ENCODE measurements around the gene GUCY1B1.
A peak's percentile ranks its signal among the peaks of the same experiment; 100 is the strongest.

Gene GUCY1B1

DNA sequence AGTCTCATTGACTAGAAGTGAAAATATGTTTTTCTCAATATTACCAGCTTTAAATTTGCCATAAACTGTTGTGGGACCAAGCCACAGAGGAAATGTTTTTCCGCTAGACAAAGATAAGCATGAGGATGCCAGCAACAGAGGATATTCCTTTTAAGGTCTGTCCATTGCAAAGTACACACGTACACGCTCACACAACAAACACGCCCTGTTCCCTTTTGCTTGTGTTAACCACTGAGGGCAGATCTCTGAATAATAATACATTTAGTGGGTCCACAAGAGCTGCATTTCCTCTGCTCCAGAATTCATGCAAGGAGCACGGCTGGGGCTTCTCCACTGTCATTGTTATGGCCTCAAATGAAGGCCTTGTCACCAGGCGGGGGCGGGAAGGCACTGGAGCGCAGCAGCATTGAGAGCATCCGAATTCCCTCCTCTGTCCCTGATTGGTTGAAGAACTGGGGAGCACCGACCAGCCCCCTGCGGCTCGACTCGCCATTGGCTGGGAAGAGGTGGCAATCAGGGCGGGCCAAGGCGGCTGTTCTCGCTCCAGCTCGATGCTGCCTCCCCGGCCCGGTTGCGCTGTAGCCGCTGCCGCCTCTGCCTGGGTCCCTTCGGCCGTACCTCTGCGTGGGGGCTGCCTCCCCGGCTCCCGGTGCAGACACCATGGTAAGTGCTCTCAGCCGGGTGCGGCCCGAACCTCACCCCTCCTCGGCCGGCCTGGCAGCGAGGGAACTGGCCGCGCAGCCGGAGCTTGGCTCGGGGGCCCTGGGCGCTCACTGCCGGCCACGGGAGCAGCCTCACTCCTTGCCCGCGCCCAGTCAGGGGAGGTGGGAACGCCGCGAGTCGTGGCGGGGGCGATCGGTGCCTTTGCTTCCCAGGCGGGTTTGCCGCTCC is at the start of gene GUCY1B1:
TSS of gene GUCY1B1 (plus strand) at position 541 of the 891 bp plus-strand sequence. CDS start at position 661, 120 bp downstream.
- peak; percentile 99 for DNase-seq

DNA sequence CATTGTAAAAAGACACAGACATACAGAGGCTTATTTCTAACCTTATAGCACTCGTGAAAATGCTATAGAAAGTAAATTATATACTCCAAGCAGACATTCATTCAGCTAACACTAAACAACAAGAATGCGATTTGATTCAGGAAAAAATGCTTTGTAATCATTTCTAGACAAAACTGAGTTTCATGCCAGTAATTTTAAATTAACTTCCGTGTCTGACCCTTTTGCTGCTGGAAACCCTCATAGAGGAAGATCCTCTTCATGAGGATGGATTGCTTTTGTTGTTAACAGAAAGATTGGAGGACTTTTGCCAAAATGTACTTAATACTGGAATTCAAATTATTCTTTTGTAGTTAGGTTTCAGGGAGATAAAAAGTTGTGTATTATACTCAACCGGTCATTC is 48.9 kb upstream of the GUCY1B1 start:
- no peak for DNase-seq

DNA sequence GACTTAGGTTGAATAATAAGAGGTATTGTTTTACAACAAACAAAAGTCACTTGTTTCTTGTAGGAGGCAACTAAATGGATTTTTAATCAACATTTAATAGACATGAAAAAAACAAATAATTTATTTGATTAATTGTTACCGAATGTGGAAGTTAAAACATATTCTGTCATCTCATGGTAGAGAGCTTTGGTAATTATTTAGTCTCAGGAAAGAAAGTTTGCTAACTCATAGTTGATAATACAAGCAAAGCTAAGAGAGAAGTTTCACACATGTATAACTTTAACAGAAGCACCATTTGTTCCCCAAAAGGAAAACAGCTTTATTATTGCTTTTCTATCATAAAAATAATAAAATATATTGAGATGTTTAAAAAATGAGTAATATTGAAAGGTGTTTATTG is 47.3 kb upstream of the GUCY1B1 start:
- no peak for DNase-seq

DNA sequence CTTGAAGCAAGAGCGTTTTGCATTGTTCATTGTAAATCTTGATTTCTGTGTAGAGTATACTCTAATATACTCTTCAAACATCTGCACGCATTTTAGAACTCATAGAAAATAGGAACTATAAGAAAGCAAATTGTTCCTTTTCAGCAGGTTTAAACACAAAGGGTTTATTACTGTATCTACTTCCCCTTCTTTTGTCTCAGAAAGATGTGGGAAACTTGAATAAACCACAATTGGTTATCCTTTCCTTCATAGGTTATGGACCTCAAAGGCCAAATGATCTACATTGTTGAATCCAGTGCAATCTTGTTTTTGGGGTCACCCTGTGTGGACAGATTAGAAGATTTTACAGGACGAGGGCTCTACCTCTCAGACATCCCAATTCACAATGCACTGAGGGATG is 46.0 kb upstream of the GUCY1B1 start:
- peak; percentile 64 for DNase-seq

DNA sequence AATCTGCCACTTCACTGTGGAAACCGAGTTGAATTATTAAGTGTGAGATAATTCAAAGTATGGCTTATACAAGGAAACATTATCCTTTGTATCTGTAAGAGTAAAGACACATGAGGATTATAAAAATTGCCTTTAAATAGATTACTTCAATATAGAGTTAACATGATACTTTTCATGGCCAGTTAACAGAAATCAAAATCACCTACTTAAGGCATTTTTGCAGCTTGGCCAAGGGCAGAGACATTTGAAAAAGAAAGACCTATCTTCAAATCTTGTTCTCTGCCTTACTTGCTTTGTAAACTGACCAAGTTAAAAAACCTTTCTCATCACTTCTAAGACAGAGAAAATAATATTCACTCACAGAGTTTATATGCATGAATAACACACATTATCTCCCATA is 44.9 kb upstream of the GUCY1B1 start:
- DNase-seq = no peak

DNA sequence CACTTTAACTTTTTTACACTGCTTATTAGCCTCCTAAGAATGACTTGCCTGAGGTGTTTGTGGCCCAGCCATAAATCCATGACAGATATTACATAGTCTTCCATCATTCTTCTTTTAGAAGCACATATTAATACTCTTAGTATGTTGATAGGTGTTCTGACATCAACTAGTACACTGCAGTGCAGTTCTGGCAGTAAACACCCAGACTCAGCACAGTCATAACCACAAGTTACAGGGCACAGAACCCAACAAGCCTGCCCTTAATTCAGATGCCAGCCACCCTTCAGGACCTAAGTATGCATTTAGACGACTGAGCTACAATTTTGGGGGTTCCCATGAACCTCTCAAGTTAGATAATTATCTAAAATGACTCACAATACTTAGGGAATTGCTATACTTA is 36.5 kb upstream of the GUCY1B1 start:
- DNase-seq = no peak

DNA sequence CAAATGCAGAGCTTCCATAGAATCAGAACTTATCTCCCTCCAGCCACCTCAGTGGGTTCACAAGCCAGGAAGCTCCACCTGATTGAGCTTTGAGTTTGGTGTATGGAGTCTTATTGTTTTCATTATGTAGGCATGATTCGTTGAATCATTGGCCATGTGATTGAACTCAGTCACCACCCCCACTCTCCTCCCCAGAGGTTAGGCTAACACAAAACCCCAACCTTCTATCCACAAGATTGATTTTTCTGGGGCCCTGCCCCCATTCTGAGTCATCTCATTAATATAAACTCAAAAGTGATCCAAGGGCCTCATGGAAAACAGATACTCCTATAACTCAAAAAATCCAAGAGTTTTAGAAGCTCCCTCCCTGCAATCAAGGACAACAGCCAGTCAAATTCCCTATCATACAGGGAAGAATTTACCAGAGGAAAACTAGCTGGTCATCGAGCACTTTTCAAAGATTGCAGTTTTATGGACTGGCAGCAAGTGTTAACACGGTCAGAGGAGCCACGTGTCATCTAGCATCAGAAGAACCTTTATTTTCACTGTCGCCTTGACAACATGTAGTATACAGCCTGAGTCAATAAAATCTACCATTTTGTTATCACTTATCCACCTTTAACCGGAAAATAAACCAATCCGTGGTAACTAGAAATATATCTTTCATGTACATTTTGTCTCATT is 35.9 kb upstream of the GUCY1B1 start:
- no peak for DNase-seq

DNA sequence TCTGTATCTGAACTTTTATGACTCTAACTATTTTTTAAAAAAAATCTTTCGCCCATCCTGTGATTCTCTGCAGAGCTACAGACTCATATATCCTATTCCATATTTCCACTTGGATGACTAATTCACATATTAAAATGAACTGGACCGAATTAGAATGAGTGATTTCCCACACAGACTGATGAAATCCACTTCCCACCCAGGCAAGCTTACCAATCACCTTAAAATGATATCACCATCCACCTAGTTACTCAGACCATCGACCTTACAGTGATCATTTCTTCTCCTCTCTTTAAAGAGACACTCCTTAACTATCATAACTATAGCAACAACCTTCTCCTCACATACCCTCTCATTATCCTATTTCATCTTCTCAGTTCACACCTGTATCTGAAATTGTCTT is 34.1 kb upstream of the GUCY1B1 start:
- DNase-seq = no peak

DNA sequence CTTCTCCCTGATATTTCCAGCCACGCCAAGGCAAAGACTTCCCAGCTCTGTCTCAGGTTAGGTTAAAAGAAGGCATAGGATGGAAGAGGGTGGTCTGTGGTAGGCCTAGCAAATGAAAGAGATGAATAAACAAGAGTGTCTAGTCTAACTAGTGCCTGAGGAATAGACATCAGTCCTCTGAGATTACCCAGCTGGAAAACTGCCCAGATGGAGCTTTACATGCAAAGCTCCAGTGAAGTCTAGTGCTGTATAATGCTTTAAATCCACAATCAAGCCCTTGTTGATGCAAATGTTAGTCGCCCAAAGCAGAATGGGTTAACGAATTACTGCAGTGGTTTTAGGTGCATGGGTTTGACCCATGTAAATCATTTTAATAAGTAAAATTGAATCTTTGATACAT is 24.8 kb upstream of the GUCY1B1 start:
- no peak for DNase-seq

DNA sequence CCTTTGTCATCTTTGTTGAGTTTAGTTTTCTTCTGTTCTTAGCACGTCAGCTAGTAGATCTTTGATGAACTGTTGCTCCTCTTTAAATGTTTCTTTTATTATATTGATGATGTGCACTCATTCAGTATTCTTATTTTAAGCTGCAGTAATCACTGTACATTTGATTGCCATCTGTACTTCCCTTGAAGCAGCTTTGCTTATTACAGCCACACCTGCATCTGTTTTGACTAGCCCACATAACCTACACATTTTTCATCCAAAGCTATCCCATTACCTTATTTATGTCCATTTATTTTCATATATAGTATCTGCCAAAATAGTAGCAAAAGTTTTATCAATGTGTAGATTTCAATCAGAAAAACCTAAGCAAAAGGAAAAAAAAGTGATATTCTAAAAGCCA is 23.9 kb upstream of the GUCY1B1 start:
- no peak for DNase-seq

DNA sequence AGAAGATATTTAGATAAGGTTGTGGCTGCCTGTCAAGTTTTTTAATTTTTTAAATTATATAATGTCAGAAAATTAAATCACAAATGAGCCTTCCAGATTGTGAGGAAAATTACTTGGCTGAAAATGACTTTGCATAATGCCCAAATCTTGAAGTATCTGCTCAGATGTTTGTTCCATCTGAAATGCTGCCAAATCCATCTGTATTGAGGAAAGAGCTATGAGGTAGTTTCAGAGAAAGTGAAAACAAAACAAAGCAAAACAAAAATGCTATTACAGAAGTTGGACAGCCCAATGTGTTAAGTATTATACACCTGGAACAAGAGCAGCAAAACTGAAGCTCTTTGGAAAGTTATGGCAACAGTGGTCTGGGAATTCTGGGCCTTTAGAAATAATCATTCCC is 23.3 kb upstream of the GUCY1B1 start:
- peak; percentile 12 for DNase-seq

DNA sequence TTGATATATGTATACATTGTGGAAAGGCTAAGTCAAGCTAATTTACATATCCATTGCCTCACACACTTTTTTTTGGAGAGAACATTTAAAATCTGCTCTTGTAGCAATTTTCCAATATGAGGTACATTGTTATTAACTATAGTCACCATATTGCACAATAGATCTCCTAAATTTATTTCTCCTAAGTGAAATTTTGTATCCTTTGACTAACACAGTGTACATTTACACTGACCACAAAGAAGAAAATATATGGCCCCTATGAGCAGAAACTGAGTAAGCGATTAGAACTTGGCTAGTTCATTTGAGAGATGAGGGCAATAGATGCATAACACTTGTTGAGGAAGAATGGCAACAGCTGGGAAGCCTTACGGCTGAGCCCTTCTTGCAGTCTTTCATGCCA is 20.3 kb upstream of the GUCY1B1 start:
- no peak for DNase-seq

DNA sequence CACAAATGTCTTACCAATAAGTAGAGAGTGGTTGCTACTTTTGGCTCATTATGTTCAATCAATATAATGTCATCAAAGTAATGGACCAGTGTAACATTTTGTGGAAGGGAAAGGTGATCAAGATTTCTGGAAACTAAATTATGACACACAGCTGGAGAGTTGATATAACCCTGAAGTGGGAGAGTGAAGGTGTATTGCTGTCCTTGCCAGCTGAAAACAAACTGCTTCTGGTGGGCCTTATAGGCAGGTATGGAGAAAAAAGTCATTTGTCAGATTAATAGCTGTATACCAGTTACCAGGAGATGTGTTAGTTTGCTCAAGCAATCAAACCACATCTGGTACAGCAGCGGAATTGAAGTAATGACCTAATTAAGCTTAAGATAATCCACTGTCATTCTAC is 17.3 kb upstream of the GUCY1B1 start:
- DNase-seq = no peak

DNA sequence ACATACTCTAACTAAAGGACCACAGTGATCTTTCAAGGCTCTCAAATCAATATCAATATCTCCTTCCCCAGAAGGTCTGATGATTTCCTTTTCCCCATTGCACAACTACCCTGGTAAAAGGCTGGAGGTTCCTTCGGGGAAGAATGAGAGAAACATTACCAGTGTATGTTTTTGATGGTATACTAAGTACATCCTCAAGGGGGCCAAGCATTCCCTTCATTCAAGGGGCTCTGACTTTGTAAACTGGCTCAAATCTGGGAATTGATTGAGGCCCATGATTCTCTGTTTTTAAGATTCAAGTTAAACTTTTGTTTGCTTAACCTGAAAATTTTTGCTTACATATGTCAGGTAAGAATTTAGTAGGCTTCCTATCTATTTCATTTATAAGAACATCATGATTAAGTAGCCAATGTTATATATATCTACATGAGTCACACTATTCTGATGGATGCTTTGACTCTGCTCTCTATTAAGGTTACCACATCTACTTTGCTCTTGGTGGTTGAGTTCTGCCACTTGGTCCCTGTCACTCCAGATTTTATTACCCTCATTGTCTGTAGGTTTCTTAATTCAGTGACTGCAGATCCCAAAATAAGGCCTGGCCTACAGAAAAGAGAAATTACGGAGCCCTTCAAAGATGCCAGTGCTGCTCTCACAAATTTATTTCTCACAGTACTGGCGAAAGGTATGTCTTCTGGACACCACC is 16.4 kb upstream of the GUCY1B1 start:
- DNase-seq = no peak

DNA sequence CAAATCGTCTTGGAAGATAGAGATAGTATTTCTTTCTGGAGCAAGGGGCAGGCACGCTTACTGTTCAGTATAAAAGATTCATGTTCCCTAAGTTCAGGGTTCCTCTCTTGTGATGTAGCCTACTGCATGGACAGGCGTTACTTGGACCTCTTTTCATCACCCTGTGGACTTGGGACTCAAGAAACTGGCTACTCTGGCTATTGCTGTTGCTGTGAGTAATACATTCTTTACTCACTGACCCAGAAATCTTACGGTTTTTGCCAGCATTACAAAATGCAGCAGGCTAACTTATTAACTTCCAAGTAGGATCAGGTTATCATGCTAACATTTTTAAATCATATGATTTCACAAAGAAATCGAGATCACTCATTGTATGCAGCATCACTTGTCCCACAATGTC is 12.8 kb upstream of the GUCY1B1 start:
- no peak for DNase-seq

DNA sequence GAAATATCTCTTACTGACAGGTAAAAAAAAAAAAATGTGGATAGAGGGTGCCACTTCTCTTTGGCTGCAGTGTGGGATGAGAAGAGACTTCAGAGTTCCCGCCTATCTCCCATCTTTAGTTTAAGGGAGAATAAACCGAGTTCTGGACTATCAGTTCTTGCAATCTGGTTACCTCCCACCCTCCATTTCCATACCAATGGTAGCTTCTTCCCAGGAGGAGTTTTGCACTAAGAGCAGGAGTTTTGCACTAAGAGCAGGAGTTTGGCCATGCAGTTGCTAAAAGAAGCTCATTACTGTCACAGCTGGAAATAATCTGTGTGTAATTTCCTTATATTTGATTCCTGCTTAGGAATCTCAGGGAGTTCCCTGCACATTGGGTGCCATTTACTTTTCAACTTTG is 10.8 kb upstream of the GUCY1B1 start:
- no peak for DNase-seq

DNA sequence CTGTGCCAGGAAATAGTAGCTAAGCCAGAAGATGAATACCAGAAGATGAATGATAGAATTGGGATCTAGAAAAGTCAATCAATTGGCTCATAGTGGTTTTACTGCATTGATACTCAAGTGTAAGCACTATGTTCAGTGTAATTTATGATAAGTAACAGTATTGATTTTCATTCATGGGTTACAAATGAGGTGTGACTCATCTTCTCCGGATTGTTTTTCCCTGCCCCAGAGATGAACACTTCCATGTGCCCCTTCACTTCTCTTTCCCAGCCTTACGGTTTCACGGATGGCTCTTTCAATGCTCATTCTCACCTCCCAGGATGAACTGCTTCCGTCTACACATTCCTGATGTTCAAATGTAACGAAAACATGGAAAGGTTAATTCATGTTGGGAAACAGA is 9.8 kb upstream of the GUCY1B1 start:
- DNase-seq = no peak

DNA sequence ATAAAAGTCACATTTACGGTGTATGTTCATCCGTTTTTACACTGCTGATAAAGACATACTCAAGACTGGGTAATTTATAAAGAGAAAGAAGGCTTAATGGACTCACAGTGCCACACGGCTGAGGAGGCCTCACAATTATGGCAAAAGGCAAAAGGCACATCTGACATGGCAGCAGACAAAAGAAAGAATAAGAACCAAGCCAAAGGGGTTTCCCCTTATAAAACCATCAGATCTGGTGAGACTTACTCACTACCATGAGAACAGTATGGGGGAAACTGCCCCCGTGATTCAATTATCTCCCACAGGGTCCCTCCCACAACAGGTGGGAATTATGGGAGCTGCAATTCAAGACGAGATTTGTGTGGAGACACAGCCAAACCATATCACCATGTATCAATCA is 7.3 kb upstream of the GUCY1B1 start:
- DNase-seq = no peak

DNA sequence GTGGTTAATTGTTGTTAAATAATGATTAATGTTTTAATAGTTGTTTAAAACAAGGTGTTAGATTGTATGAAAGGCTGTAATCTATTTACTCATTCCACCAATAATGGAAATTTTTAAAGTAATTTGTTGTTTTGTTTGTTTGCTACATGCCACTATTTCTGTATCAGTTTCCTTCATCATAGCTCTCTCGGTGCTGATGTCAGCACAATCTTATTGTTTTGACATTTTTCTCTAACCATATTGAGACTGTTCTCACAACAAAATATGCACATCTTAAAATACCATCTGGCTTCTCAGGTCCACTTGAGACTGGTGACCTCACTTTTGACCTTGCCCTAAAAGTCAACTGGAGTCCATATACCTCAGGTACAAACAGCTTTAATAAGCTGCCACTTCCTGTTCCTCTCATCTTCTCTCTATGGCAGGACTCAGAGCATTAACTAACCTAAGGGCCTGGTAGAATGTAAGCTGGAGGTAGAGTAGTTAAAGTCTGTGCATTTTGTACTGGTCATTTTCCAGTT is 1.0 kb upstream of the GUCY1B1 start:
- DNase-seq = peak; percentile 33

DNA sequence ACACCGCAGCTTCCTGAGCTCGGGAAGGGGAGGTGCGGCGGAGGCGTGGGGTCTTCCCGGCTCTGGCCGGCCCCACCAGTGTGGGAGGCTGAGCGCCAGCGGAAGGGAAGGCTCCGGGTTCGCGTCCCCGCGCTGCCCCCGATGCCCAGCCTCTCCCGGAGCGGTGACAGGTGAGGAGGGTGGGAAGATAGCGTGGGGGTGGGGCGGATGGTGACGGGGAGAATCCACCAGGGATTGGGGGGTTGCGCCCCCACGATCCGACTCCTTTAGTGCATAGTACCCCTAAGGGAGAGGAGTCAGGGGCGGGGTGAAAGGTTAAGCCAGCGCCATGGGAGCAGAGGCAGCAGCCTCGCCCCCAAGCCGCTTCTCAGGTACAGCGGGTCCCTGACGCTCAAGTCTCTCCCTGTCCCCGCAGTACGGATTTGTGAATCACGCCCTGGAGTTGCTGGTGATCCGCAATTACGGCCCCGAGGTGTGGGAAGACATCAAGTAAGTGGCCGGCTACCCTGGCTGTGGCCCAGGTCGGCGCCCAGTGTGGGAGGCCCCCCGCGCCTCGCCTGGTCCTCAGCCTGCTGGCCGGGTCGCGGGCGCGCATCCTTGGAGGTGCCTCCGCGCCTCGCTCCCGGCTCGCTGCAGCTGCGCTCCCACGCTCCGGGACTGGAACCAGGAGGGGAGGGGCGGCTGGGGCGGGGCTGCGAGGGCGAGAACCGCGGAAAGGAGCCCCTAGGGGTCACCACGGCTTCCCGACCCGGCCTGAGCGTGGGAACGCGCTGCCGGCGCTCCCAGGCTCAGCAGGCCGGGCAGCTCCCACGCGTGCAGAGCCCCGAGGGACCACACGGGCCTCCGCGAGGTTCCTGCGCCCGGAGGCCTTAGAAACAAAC is 791 bp downstream of the GUCY1B1 start:
- DNase-seq = peak; percentile 68

DNA sequence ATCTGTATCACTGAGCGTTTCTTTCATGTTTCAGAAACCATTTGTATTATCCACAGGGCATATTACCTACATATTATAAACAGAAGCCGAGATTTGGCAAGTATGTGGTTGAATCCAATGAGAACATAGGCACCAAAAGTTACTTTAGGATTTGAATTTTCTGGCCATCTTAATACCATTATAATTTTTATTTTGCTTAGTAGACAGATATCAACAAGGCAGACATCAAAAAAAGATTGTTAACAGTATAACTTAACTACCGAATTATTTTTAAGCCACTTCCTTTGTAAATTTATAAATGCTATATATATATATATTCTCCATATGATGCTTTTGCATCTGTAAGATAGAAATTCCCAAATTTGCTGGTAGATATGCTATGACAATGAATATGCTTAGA is 2.2 kb downstream of the GUCY1B1 start:
- DNase-seq = no peak

DNA sequence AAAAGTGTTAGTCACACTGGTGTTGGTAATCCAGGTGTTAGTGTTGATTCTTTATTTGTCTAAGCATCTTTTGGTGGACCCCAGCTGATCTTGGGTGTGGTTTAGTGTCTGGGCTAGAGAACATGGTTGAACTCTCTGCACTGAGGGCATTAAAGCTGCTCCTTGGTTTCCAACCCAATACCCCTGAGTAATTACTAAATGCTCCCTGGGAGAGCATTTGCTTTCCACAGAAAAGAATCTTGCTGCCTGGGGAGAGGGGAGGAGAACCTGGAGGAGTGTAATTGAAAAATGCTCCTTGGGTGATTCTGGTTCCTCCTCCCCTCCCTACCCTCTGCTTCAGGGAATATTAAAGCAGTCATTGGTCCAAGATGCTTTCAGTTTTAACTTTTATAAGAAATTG is 3.1 kb downstream of the GUCY1B1 start:
- no peak for DNase-seq

DNA sequence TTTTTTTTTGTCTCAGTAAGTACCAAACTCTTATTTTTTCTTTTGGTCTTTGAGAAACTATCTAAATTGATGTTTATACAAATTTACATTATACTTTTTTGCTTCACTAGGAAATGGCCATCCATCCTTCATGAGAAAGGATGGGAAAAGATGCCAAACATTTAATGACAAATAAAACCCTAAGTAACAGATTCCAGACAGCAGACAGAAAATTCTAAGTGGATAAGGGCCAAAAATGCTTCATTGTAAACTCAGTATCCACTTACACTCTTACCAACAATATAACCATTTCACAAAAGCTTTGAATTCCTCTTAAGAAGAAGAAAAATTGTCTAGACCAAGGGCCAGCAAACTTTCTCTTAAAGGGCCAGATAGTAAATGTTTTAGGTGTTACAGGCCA is 3.5 kb downstream of the GUCY1B1 start:
- DNase-seq = no peak
